ENCODE results near the gene AURKA. TPM values are rescaled to one million over a fixed set of nuclear protein-coding genes. Genes with fewer than 3 reads are reported as not detected.
A peak's percentile ranks its signal among the peaks of the same experiment; 100 is the strongest.

Gene AURKA
- total RNA-seq, 4 donors from 2014 or later, result 1.6 to 11.3 (median 4.6) TPM

GRCh38 chr20:56376331-56376730, 15.7 kb downstream of the AURKA start:
- in situ Hi-C loops (cut with MboI; ENCODE audit: low sequenced_read_pairs in 4 of 4), result loop anchor here in 1 of 4 donors (25.0 kb wide), 1 partner anchor 1336 kb away; the partner anchor contains the start of gene PMEPA1

GRCh38 chr20:56373942-56374341, 18.1 kb downstream of the AURKA start:
- in situ Hi-C loops (cut with MboI; ENCODE audit: low sequenced_read_pairs in 4 of 4), result no loop called here
- Histone ChIP-seq H3K36me3 (no peaks in the 10 kb centered on the region), H3K27ac (no peak overlapping the region), H3K27me3 (no peaks in the 10 kb centered on the region), H3K4me3 (no peak overlapping the region), H3K9me3 (no peaks in the 10 kb centered on the region), H3K4me1 (no peaks in the 10 kb centered on the region)
- DNase-seq (no peak), ATAC-seq (peak in 1 of 2 donors; percentile 41)
- intact Hi-C loops (cut with DNase I; ENCODE audit: low total_unique reads), result no loop called here
- TF ChIP-seq CTCF (IDR thresholded peaks at IDR 0.05 in 4 of 5, conservative IDR thresholded peaks at IDR 0.05 in 1 of 5) (no peak), POLR2A (IDR thresholded peaks at IDR 0.05) (no peak)

More at GRCh38 chr20:56376331-56376730, 15.7 kb downstream of the AURKA start:
- Histone ChIP-seq H3K27ac (no peak overlapping the region), H3K27me3 (no peaks in the 10 kb centered on the region), H3K4me3 (no peak overlapping the region), H3K36me3 (no peaks in the 10 kb centered on the region), H3K4me1 (no peaks in the 10 kb centered on the region), H3K9me3 (no peaks in the 10 kb centered on the region)
- ATAC-seq (no peak), DNase-seq (no peak)
- TF ChIP-seq CTCF (IDR thresholded peaks at IDR 0.05 in 4 of 5, conservative IDR thresholded peaks at IDR 0.05 in 1 of 5) (no peak), POLR2A (IDR thresholded peaks at IDR 0.05) (no peak)
- intact Hi-C loops (cut with DNase I; ENCODE audit: low total_unique reads), result no loop called here

GRCh38 chr20:56372850-56373249, 19.2 kb downstream of the AURKA start:
- no peak for DNase-seq
- no peaks in the 10 kb centered on the region for H3K27me3 ChIP-seq
- intact Hi-C loops (cut with DNase I; ENCODE audit: low total_unique reads) (no loop called here), in situ Hi-C loops (cut with MboI; ENCODE audit: low sequenced_read_pairs in 4 of 4) (no loop called here)
- TF ChIP-seq CTCF (IDR thresholded peaks at IDR 0.05 in 4 of 5, conservative IDR thresholded peaks at IDR 0.05 in 1 of 5) (no peak), POLR2A (IDR thresholded peaks at IDR 0.05) (no peak)
- H3K9me3 ChIP-seq, result no peaks in the 10 kb centered on the region
- no peak overlapping the region for H3K4me3 ChIP-seq
- H3K27ac ChIP-seq, result no peak overlapping the region
- H3K36me3 ChIP-seq, result no peaks in the 10 kb centered on the region
- H3K4me1 ChIP-seq, result no peaks in the 10 kb centered on the region
- no peak for ATAC-seq

- Histone ChIP-seq H3K9me3 (no peaks in the 10 kb centered on the region), H3K36me3 (peaks cover 0 to 4% of the 10 kb centered on the region in 2 donors), H3K27me3 (no peaks in the 10 kb centered on the region), H3K4me3 (no peak overlapping the region), H3K4me1 (no peaks in the 10 kb centered on the region), H3K27ac (no peak overlapping the region)
- intact Hi-C loops (cut with DNase I; ENCODE audit: low total_unique reads), result no loop called here
- ATAC-seq (no peak), DNase-seq (no peak)
- in situ Hi-C loops (cut with MboI; ENCODE audit: low sequenced_read_pairs in 4 of 4), result no loop called here
- TF ChIP-seq POLR2A (IDR thresholded peaks at IDR 0.05) (no peak), CTCF (IDR thresholded peaks at IDR 0.05 in 4 of 5, conservative IDR thresholded peaks at IDR 0.05 in 1 of 5) (no peak)
These were observed 20.0 kb downstream of the AURKA start for GRCh38 chr20:56371977-56372376.

GRCh38 chr20:56369179-56369578, 22.8 kb downstream of the AURKA start:
- peaks cover 0 to 24% of the 10 kb centered on the region in 2 donors for H3K36me3 ChIP-seq
- in situ Hi-C loops (cut with MboI; ENCODE audit: low sequenced_read_pairs in 4 of 4) (no loop called here), intact Hi-C loops (cut with DNase I; ENCODE audit: low total_unique reads) (no loop called here)

More at GRCh38 chr20:56369179-56369578, 22.8 kb downstream of the AURKA start:
- H3K27ac ChIP-seq, result no peak overlapping the region
- no peak for DNase-seq
- no peaks in the 10 kb centered on the region for H3K27me3 ChIP-seq
- no peak for ATAC-seq
- H3K4me1 ChIP-seq, result no peaks in the 10 kb centered on the region
- TF ChIP-seq CTCF (IDR thresholded peaks at IDR 0.05 in 4 of 5, conservative IDR thresholded peaks at IDR 0.05 in 1 of 5), result no peak
- TF ChIP-seq POLR2A (IDR thresholded peaks at IDR 0.05), result no peak
- no peaks in the 10 kb centered on the region for H3K9me3 ChIP-seq
- H3K4me3 ChIP-seq, result no peak overlapping the region

All from gastrocnemius medialis (tissue), 4 donors.